ENCODE results near the gene TIE1.

Gene TIE1

DNA sequence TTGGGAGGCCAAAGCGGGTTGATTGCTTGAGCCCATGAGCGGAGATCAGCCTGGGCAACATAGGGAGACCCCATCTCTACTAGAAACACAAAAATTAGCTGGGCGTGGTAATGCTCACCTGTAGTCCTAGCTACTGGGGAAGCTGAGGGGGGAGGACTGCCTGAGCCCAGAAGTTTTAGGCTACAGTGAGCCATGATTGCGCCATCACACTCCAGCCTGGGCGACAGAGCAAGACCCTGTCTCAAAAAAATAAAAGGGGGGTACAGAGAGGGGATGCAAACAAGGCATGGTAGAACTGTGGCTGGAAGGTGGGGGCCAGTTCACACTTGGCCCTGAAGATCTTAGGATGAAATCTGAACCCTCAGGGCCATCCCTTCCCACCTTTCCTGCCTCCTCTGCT lies 14.2 kb upstream of the TIE1 start:
- Histone ChIP-seq H3K4me2 (0 out of 22 replicates have a peak overlapping the region, but pooled peaks of 2 of the 11 experiments have one; percentile 7 to 12), H3K9me3 (replicated peaks in 1 of 11) (no peaks in the 10 kb centered on the region), H3K4me3 (no peak overlapping the region), H3K4me1 (peaks cover 0 to 11% (median 6%) of the 10 kb centered on the region in 10 experiments; a peak in 10 of 20 replicates), H3K9ac (no peak overlapping the region), H3K27me3 (no peaks in the 10 kb centered on the region), H4K20me1 (no peaks in the 10 kb centered on the region), H3K36me3 (no peaks in the 10 kb centered on the region), H3K27ac (no peak overlapping the region)
- TF ChIP-seq Cebpa-rat (IDR thresholded peaks at IDR 0.05) = peak in 2 of 11 experiments; percentile 5 to 55; a peak in 2 of 22 replicates

DNA sequence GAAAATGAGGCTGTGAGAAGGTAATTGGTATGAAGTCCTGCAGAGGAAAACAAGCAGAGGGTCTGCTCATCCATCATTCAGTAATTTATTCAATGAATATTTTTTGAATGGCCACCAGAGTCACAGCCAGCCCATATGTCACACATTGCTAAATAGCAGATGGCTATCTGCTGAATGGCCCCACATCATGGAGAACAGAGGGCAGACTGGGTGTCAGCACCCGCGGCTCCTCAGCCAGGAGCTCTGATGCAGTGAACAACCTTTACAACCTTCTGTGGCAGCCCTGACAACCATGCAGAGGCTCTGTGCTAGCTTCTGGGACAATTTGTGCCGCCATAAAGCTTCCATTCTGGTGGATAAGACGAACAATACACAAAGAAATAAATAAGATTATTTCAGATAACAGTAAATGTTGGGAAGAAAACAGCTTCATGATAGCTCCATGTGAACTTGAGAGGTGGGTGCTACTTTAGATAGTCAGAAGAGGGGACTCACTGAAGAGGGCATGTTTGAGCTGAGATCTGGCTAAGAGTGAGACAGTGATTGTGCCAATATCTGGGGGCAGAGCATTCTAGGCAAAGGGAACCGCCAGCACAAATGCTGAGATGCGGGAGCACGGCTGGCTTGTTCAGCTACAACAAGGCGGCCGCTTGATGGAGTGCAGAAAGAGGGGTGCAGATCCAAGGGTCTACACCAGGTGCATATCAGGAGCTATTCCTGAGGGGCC lies 12.6 kb upstream of the TIE1 start:
- H3K4me1 ChIP-seq = peaks cover 8 to 23% (median 13%) of the 10 kb centered on the region in 10 experiments; a peak in 18 of 20 replicates
- no peaks in the 10 kb centered on the region for H3K27me3 ChIP-seq
- H3K36me3 ChIP-seq = no peaks in the 10 kb centered on the region
- H3K9ac ChIP-seq = no peak overlapping the region
- no peak overlapping the region for H3K27ac ChIP-seq
- H3K9me3 ChIP-seq (replicated peaks in 1 of 11) = no peaks in the 10 kb centered on the region
- H3K4me3 ChIP-seq = no peak overlapping the region
- no peak overlapping the region for H3K4me2 ChIP-seq
- no peaks in the 10 kb centered on the region for H4K20me1 ChIP-seq
- no peak for TF ChIP-seq Cebpa-rat (IDR thresholded peaks at IDR 0.05)

DNA sequence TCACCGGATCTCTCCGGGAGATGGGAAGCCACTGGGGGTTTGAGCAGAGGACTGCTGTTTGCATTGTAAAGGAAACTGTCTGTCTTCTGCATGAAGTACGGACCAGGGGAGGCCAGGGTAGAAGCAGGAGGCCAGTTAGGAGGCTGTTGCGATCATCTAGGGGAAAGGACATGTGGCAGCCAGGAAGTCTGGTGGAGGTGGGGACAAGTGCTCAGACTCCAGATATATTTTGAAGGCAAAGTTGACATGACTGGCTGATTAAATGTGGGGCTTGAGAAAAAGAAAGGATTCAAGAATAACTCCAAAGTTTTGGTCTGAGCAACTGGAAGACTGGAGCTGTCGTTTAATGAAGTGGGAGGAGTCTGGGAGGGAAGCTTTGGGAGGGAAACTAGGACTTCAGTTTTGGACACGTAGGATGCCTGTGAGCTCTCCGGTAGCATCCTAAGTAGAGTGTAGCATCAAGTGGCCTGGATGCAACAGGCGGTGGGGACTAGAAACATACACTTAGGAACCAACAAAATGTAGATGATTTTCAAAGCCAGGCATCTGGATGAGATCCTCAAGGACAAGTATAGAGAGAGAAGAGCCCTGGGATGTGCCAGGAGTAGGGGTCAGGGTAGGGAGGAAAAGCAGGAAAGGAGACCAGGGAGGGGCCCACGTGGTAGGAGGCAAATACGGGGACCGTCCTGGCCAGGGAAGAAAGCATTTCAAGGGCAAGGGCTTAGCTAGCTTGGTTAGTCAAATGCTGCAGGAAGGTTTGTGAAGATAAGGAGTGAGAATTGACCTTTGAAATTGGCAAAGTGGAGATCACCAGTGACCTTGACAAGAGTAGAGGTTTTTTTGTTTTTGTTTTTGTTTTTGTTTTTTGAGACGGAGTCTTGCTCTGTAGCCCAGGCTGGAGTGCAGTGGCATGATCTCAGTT lies 11.7 kb upstream of the TIE1 start:
- Histone ChIP-seq H3K27ac (no peak overlapping the region), H3K4me3 (no peak overlapping the region), H3K9me3 (replicated peaks in 1 of 11) (no peaks in the 10 kb centered on the region), H3K4me1 (peaks cover 8 to 23% (median 17%) of the 10 kb centered on the region in 10 experiments; a peak in 19 of 20 replicates), H3K4me2 (no peak overlapping the region), H3K36me3 (no peaks in the 10 kb centered on the region), H3K27me3 (no peaks in the 10 kb centered on the region), H3K9ac (no peak overlapping the region), H4K20me1 (no peaks in the 10 kb centered on the region)
- no peak for TF ChIP-seq Cebpa-rat (IDR thresholded peaks at IDR 0.05)

DNA sequence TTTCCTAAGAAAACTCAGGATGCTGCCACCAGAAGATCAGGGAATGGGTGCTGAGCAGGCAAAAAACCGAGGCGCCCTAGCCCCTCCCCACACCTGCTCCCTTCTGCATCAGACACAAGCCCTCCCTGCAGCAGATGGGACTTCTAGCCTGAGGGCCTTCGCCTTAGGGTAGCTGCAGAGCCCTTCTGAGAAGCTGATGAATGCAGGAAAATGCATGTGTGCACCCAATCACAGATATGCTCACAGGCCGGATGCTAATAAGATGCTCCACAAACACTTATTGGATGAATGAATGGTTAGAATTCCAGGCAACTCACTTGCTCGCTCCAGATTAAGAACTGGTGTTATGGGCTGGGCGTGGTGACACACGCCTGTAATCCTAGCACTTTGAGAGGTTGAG lies 8.6 kb upstream of the TIE1 start:
- TF ChIP-seq Cebpa-rat (IDR thresholded peaks at IDR 0.05) = no peak
- peak overlapping the region in 5 of 11 experiments; percentile 4 to 32 (median 13); a peak in 4 of 22 replicates for H3K4me2 ChIP-seq
- H3K27me3 ChIP-seq = no peaks in the 10 kb centered on the region
- H3K4me3 ChIP-seq = no peak overlapping the region
- no peak overlapping the region for H3K9ac ChIP-seq
- peaks cover 8 to 41% (median 22%) of the 10 kb centered on the region in 10 experiments; a peak in 19 of 20 replicates for H3K4me1 ChIP-seq
- H3K9me3 ChIP-seq (replicated peaks in 1 of 11) = no peaks in the 10 kb centered on the region
- no peaks in the 10 kb centered on the region for H3K36me3 ChIP-seq
- no peaks in the 10 kb centered on the region for H4K20me1 ChIP-seq
- H3K27ac ChIP-seq = no peak overlapping the region

DNA sequence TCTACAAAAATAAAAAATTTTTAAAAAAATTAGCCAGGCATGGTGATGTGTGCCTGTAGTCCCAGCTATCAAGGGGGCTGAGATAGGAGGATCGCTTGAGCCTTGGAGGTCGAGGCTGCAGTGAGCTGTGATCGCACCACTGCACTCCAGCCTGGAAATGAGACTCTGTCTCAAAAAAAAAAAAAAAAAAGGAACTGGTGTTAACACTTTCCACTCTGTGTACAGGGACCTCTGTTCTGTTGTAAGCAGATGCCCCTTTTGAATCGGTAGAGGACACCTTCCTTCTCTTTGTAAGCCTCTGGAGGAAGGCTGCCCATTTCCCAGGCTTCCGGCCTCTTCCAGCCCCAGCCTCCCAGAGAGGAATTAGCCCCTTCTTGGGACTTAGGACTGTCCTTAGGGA lies 8.1 kb upstream of the TIE1 start:
- peak overlapping the region in 7 of 11 experiments; percentile 4 to 32 (median 13); a peak in 6 of 22 replicates for H3K4me2 ChIP-seq
- no peak for TF ChIP-seq Cebpa-rat (IDR thresholded peaks at IDR 0.05)
- H3K4me1 ChIP-seq = peaks cover 8 to 41% (median 22%) of the 10 kb centered on the region in 10 experiments; a peak in 19 of 20 replicates
- no peaks in the 10 kb centered on the region for H4K20me1 ChIP-seq
- H3K27ac ChIP-seq = no peak overlapping the region; a peak in 1 of 22 replicates
- H3K36me3 ChIP-seq = no peaks in the 10 kb centered on the region
- H3K9ac ChIP-seq = no peak overlapping the region
- no peaks in the 10 kb centered on the region for H3K27me3 ChIP-seq
- no peaks in the 10 kb centered on the region for H3K9me3 ChIP-seq (replicated peaks in 1 of 11)
- no peak overlapping the region for H3K4me3 ChIP-seq

DNA sequence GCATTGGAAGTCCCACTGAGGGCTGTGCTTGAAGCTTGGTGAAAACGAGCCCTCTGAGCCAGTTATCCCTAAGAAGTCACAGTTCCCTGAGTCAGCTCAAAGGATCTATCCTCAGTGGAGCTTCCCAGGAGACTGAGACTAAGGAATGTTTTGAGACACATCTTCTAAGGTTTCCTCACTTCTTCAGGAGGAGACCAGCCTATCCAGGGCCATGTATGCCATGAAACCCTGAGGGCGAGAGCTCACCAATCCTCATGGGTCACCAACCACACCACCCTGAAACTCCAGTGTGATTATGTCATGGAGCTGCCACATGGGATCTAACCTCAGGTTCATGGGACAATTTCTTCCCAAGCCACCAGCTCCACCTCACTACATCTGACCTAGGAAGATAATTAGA lies 7.6 kb upstream of the TIE1 start:
- no peak for TF ChIP-seq Cebpa-rat (IDR thresholded peaks at IDR 0.05)
- Histone ChIP-seq H3K9me3 (replicated peaks in 1 of 11) (no peaks in the 10 kb centered on the region), H3K27me3 (no peaks in the 10 kb centered on the region), H3K9ac (no peak overlapping the region), H3K4me3 (no peak overlapping the region), H3K27ac (no peak overlapping the region; a peak in 1 of 22 replicates), H3K4me2 (peak overlapping the region in 7 of 11 experiments; percentile 4 to 32 (median 13); a peak in 5 of 22 replicates), H3K4me1 (peaks cover 8 to 41% (median 22%) of the 10 kb centered on the region in 10 experiments; a peak in 19 of 20 replicates), H4K20me1 (no peaks in the 10 kb centered on the region), H3K36me3 (no peaks in the 10 kb centered on the region)

DNA sequence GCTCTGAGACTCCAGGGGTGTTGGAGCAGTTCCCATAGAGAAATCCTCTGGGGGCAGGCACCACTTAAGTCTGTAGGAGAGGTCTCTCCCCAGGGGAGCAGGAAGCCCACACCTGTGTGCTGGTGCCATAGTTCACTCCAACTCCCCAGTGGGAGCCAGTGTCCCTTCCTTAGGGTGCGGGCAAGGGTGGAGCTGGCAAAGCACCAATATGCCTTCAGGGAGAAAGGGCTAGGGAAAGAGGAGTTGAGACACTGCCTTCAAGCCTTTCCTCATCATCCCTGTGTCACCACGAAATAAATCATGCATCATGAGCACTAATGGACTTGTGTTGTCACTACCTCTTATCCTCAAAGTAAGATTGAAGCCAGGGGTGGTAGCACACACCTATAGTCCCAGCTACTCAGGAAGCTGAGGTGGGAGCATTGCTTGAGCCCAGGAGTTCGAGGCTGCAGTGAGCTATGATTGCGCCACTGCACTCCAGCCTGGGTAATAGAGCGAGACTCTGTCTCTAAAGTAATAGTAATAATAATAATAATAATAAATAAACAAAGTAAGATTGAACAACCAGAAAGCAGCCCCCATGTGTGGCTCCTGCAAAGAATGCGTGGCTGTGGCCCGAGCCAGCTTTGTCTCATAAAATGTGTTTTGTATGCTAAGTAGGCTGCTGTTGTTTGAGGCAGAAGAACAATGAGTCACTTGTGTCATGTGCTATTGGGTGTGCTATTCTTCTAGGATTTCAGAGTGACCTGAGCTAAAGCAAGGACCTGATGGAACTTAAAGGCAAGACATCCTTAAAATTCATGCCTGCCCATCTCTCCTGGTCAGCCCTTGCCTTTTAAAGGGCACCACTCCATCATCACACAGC lies 6.7 kb upstream of the TIE1 start:
- Histone ChIP-seq H4K20me1 (no peaks in the 10 kb centered on the region), H3K4me3 (no peak overlapping the region), H3K4me1 (peaks cover 8 to 41% (median 22%) of the 10 kb centered on the region in 10 experiments; a peak in 19 of 20 replicates), H3K9ac (no peak overlapping the region; a peak in 1 of 22 replicates), H3K27ac (no peak overlapping the region), H3K27me3 (no peaks in the 10 kb centered on the region), H3K9me3 (replicated peaks in 1 of 11) (no peaks in the 10 kb centered on the region), H3K36me3 (no peaks in the 10 kb centered on the region), H3K4me2 (peak overlapping the region in 4 of 11 experiments; percentile 1 to 54 (median 22); a peak in 5 of 22 replicates)
- TF ChIP-seq Cebpa-rat (IDR thresholded peaks at IDR 0.05) = no peak

DNA sequence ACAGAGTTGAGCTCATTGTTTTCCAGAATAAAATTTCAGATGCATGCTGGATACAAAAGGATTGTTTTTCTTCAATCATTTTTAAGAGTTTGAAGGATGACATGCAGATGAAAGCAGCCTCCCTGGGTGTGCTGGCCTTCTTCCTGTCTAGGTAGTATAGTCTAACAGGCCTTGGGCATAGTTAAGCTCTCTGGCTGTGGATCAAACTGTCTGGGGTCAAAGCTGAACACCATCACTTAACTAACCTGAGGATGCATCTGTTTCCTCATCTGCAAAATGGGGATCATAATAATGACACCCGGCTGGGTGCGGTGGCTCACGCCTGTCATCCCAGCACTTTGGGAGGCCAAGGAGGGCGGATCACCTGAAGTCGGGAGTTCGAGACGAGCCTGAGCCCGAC lies 6.0 kb upstream of the TIE1 start:
- peaks cover 9 to 42% (median 24%) of the 10 kb centered on the region in 10 experiments for H3K4me1 ChIP-seq
- no peaks in the 10 kb centered on the region for H3K27me3 ChIP-seq
- no peak overlapping the region for H3K27ac ChIP-seq
- no peak overlapping the region for H3K9ac ChIP-seq
- no peaks in the 10 kb centered on the region for H3K9me3 ChIP-seq (replicated peaks in 1 of 11)
- peak overlapping the region in 7 of 11 experiments; percentile 1 to 54 (median 27); a peak in 9 of 22 replicates for H3K4me2 ChIP-seq
- no peak overlapping the region for H3K4me3 ChIP-seq
- H3K36me3 ChIP-seq = no peaks in the 10 kb centered on the region
- H4K20me1 ChIP-seq = no peaks in the 10 kb centered on the region
- no peak for TF ChIP-seq Cebpa-rat (IDR thresholded peaks at IDR 0.05)
